Measurements from ENCODE around the gene APOM. TPM values are rescaled to one million over a fixed set of nuclear protein-coding genes. Genes with fewer than 3 reads are reported as not detected.

Gene APOM
- total and polyA plus RNA-seq, 2 of the 4 experiments (the other 2 are of a cell fraction), result 1.4 to 3.8 TPM

DNA sequence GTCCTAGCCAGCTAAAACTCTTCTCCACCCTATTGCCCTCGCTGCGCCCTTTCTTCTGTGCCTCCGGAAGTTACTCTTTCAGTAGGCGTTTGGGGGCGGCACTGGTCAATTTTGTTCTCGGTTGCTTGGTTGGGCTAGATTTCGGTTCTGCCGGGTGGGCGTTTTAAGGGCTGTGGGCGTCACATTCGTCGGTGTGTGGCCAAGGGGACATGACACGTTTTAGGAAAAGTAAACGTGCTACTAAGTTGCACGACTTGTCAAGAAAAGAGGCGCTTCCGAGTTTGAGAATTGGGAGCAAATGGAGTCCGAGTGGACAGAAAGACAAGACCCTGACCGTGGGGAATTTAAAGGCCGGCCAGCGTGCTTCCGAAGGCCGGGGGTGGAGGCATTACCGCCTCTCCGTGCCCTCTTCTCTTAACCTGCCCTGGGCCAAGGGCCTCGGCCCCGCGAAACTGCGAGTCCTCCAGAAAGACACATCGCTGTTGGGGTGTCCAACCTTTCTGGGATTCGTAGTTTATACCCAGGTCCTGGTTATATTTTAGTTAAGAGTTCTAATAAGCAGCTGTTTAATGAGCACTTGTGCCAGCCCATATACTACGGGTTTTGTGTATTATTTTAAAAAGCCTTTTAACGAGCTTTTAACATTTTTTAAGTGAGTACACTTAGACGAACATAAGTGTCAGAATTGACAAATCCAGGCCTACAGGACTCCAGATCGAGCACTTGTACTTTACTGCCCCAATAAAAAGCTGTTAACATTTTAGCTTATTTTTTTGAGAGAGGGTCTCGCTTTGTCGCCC lies 2.6 kb upstream of the APOM start:
- ATAC-seq (ENCODE audit: low read depth) (peak; percentile 75), DNase-seq (no peak)
- Histone ChIP-seq H3K4ac (ENCODE audit: low read depth, low read length) (peak overlapping the region; percentile 99), H3K14ac (replicated peaks; ENCODE audit: low read depth, low read length) (peak overlapping the region; percentile 100), H3K4me1 (ENCODE audit: control insufficient read depth, insufficient read depth, low read length) (0 out of 2 replicates have a peak, but pooled peaks cover 3% of the 10 kb centered on the region), H2BK15ac (ENCODE audit: low read depth, low read length) (peak overlapping the region; percentile 83; the same call in 2 of the 3 replicates), H4K5ac (ENCODE audit: low read depth, low read length) (peak overlapping the region; percentile 77), H4K8ac (ENCODE audit: low read depth in 2 of 2, low read length in 2 of 2) (peak overlapping the region; percentile 56 to 96), H3K4me3 (ENCODE audit: insufficient read depth, low read depth, low read length) (peak overlapping the region; percentile 59), H4K20me1 (ENCODE audit: insufficient read depth, low read length) (0 out of 2 replicates have a peak, but pooled peaks cover 4% of the 10 kb centered on the region), H2AK5ac (ENCODE audit: low read depth, low read length) (peak overlapping the region; percentile 96), H2BK20ac (ENCODE audit: low read depth, low read length) (no peak overlapping the region), H2BK5ac (ENCODE audit: low read depth, low read length, poor library complexity, severe bottlenecking) (peak overlapping the region; percentile 93), H3K9me3 (ENCODE audit: control insufficient read depth, insufficient read depth, low read length) (no peaks in the 10 kb centered on the region), H3K9ac (ENCODE audit: low read depth, low read length) (peak overlapping the region; percentile 85), H4K91ac (ENCODE audit: insufficient read depth, low read depth, low read length) (peak overlapping the region; percentile 95), H3K79me1 (ENCODE audit: low read depth in 1 of 2, low read length in 2 of 2) (peaks cover 20 to 71% of the 10 kb centered on the region in 2 experiments; a peak in 3 of 4 replicates), H2AK9ac (replicated peaks; ENCODE audit: low read depth, low read length, poor library complexity) (peak overlapping the region; percentile 98), H2AFZ (replicated peaks; ENCODE audit: low read length, poor library complexity) (peak overlapping the region; percentile 96), H3K27me3 (ENCODE audit: control insufficient read depth, insufficient read depth, low read length) (no peaks in the 10 kb centered on the region), H3K56ac (ENCODE audit: extremely low read depth, insufficient read depth, low read length) (peak overlapping the region; percentile 99), H2BK120ac (ENCODE audit: low read depth, low read length) (peak overlapping the region; percentile 90), H3K18ac (ENCODE audit: low read depth, low read length) (peak overlapping the region; percentile 79), H3K23ac (ENCODE audit: low read depth, low read length) (peak overlapping the region; percentile 100), H3K27ac (ENCODE audit: insufficient read depth, low read length) (peak overlapping the region; percentile 88), H3K4me2 (ENCODE audit: low read depth, low read length) (peak overlapping the region; percentile 67), H3K9me1 (ENCODE audit: insufficient read depth, low read length) (peaks cover 17% of the 10 kb centered on the region), H3K36me3 (ENCODE audit: control insufficient read depth, insufficient read depth, low read length) (peaks cover 20% of the 10 kb centered on the region)
- in situ Hi-C loops (cut with MboI; ENCODE audit: low sequenced_read_pairs), result no loop called here
- ChIA-PET CTCF (interaction anchor here (0.9 to 1.6 kb wide), 2 partner anchors 11 kb away, joined by 3 to 5 read pairs; partner anchors contain the start of gene GPANK1), POLR2A (ENCODE audit: unreplicated experiment) (interaction anchor here (0.6 to 2.5 kb wide), 3 partner anchors 10 to 106 kb away, joined by 3 to 10 read pairs (median 8); partner anchors contain the start of gene NFKBIL1)
- 8% methylated on average over 8 of the region's 37 CpGs; no CpG with 5 or more reads in 1 of the 2 experiments for WGBS, 2 experiments (ENCODE audit: extremely low coverage in 2 of 2, insufficient read length in 1 of 2)
- dilution Hi-C loops (cut with HindIII; ENCODE audit: low sequenced_read_pairs, unreplicated experiment), result no loop called here
- intact Hi-C loops (cut with micrococcal nuclease), result loop anchor here (1.0 kb wide), 1 partner anchor 33 kb away; the partner anchor contains the start of gene PRRC2A
- BruUV-seq (replicated peaks), result TSS peak; percentile 82
- 0 out of 2 replicates have a peak, but pooled peaks have one; percentile 42 for TF ChIP-seq MXI1 (IDR thresholded peaks at IDR 0.05; ENCODE audit: borderline replicate concordance, low read depth, low read length)
- no peak for TF ChIP-seq CHD1 (IDR thresholded peaks at IDR 0.05; ENCODE audit: low read depth, low read length)
- TF ChIP-seq FOS (IDR thresholded peaks at IDR 0.05; ENCODE audit: low read depth, low read length), result no peak
- no peak for TF ChIP-seq ELK1 (IDR thresholded peaks at IDR 0.05; ENCODE audit: borderline replicate concordance, low read depth, low read length)
- no peak for TF ChIP-seq NFE2L2 (IDR thresholded peaks at IDR 0.05; ENCODE audit: low read depth, low read length)
- TF ChIP-seq BHLHE40 (IDR thresholded peaks at IDR 0.05; ENCODE audit: low read depth, low read length), result peak; percentile 22
- TF ChIP-seq CTCF (conservative IDR thresholded peaks at IDR 0.05; ENCODE audit: low read depth, low read length), result no peak
- TF ChIP-seq RCOR1 (IDR thresholded peaks at IDR 0.05; ENCODE audit: insufficient replicate concordance, low read length), result no peak
- TF ChIP-seq RAD21 (IDR thresholded peaks at IDR 0.05; ENCODE audit: low read length), result no peak
- no peak for TF ChIP-seq MAFK (IDR thresholded peaks at IDR 0.05; ENCODE audit: low read depth, low read length)
- TF ChIP-seq SMC3 (IDR thresholded peaks at IDR 0.05; ENCODE audit: low read depth, low read length), result no peak

Measured in IMR-90 (cell line).